ENCODE measurements around the gene NPDC1.

The NPDC1 gene

GRCh38 chr9:137038916-137039315 lies 7.1 kb downstream of the NPDC1 start:
- H3F3A ChIP-seq (ENCODE audit: insufficient read depth, low read length): no peaks in the 10 kb centered on the region; the same call in 1 of the 2 replicates
- no peaks in the 10 kb centered on the region for H3K36me3 ChIP-seq (replicated peaks; ENCODE audit: insufficient read depth, low read length)
- H3K4me2 ChIP-seq (ENCODE audit: low read depth, low read length): no peak overlapping the region
- H3K27ac ChIP-seq (ENCODE audit: low read length): no peak overlapping the region
- H3K9me2 ChIP-seq (replicated peaks; ENCODE audit: insufficient read depth, low read length): no peaks in the 10 kb centered on the region
- TF ChIP-seq CTCF (IDR thresholded peaks at IDR 0.05; ENCODE audit: low read length): no peak
- TF ChIP-seq EZH2 (optimal IDR thresholded peaks at IDR 0.05; ENCODE audit: low read depth, low read length): no peak
- no peak for TF ChIP-seq EZH2phosphoT487 (IDR thresholded peaks at IDR 0.05; ENCODE audit: low read length)
- H3K9me3 ChIP-seq (replicated peaks; ENCODE audit: insufficient read depth, low read length): no peaks in the 10 kb centered on the region
- no peaks in the 10 kb centered on the region for H3K4me1 ChIP-seq (ENCODE audit: low read length)
- H3K27me3 ChIP-seq (replicated peaks; ENCODE audit: insufficient read depth, low read length): peaks cover 76% of the 10 kb centered on the region
- DNase-seq: no peak
- H3K4me3 ChIP-seq (ENCODE audit: low read length): no peak overlapping the region
- H2AFZ ChIP-seq (ENCODE audit: low read length): no peak overlapping the region
- no peaks in the 10 kb centered on the region for H4K20me1 ChIP-seq (ENCODE audit: insufficient read depth, low read length)
- no peaks in the 10 kb centered on the region for H3K79me2 ChIP-seq (ENCODE audit: low read length)
- no peak overlapping the region for H3K9ac ChIP-seq (ENCODE audit: low read length)

GRCh38 chr9:137037483-137037882 lies 8.5 kb downstream of the NPDC1 start:
- DNase-seq: no peak

GRCh38 chr9:137037035-137037434 lies 8.9 kb downstream of the NPDC1 start:
- peaks cover 78% of the 10 kb centered on the region for H3K27me3 ChIP-seq (replicated peaks; ENCODE audit: insufficient read depth, low read length)
- no peak overlapping the region for H3K4me3 ChIP-seq (ENCODE audit: low read length)
- no peaks in the 10 kb centered on the region for H3K36me3 ChIP-seq (replicated peaks; ENCODE audit: insufficient read depth, low read length)
- H4K20me1 ChIP-seq (ENCODE audit: insufficient read depth, low read length): no peaks in the 10 kb centered on the region
- H3K9me2 ChIP-seq (replicated peaks; ENCODE audit: insufficient read depth, low read length): no peaks in the 10 kb centered on the region
- H3K9ac ChIP-seq (ENCODE audit: low read length): no peak overlapping the region
- no peak for DNase-seq
- TF ChIP-seq EZH2 (optimal IDR thresholded peaks at IDR 0.05; ENCODE audit: low read depth, low read length) (no peak), CTCF (IDR thresholded peaks at IDR 0.05; ENCODE audit: low read length) (no peak), EZH2phosphoT487 (IDR thresholded peaks at IDR 0.05; ENCODE audit: low read length) (no peak)
- no peak overlapping the region for H3K4me2 ChIP-seq (ENCODE audit: low read depth, low read length)
- no peaks in the 10 kb centered on the region; the same call in 1 of the 2 replicates for H3F3A ChIP-seq (ENCODE audit: insufficient read depth, low read length)
- no peak overlapping the region for H3K27ac ChIP-seq (ENCODE audit: low read length)
- no peaks in the 10 kb centered on the region for H3K4me1 ChIP-seq (ENCODE audit: low read length)
- no peaks in the 10 kb centered on the region for H3K79me2 ChIP-seq (ENCODE audit: low read length)
- H3K9me3 ChIP-seq (replicated peaks; ENCODE audit: insufficient read depth, low read length): no peaks in the 10 kb centered on the region
- no peak overlapping the region for H2AFZ ChIP-seq (ENCODE audit: low read length)

More at GRCh38 chr9:137037483-137037882, 8.5 kb downstream of the NPDC1 start:
- Histone ChIP-seq H3K4me2 (ENCODE audit: low read depth, low read length) (no peak overlapping the region), H3K9me2 (replicated peaks; ENCODE audit: insufficient read depth, low read length) (no peaks in the 10 kb centered on the region), H3K9me3 (replicated peaks; ENCODE audit: insufficient read depth, low read length) (no peaks in the 10 kb centered on the region), H3K27me3 (replicated peaks; ENCODE audit: insufficient read depth, low read length) (peaks cover 75% of the 10 kb centered on the region), H3F3A (ENCODE audit: insufficient read depth, low read length) (no peaks in the 10 kb centered on the region; the same call in 1 of the 2 replicates), H3K9ac (ENCODE audit: low read length) (no peak overlapping the region), H3K27ac (ENCODE audit: low read length) (no peak overlapping the region), H4K20me1 (ENCODE audit: insufficient read depth, low read length) (no peaks in the 10 kb centered on the region), H3K4me3 (ENCODE audit: low read length) (no peak overlapping the region), H3K79me2 (ENCODE audit: low read length) (no peaks in the 10 kb centered on the region), H3K4me1 (ENCODE audit: low read length) (no peaks in the 10 kb centered on the region), H2AFZ (ENCODE audit: low read length) (no peak overlapping the region), H3K36me3 (replicated peaks; ENCODE audit: insufficient read depth, low read length) (no peaks in the 10 kb centered on the region)
- TF ChIP-seq EZH2phosphoT487 (IDR thresholded peaks at IDR 0.05; ENCODE audit: low read length): no peak
- no peak for TF ChIP-seq CTCF (IDR thresholded peaks at IDR 0.05; ENCODE audit: low read length)
- TF ChIP-seq EZH2 (optimal IDR thresholded peaks at IDR 0.05; ENCODE audit: low read depth, low read length): no peak
